H1 (cell line): ENCODE data around the gene CACNA1D. TPM values are rescaled to one million over a fixed set of nuclear protein-coding genes. Genes with fewer than 3 reads are reported as not detected.

ENCODE experiments used
- CTCF ChIA-PET: fragments of 300-600 bp; sonication (Branson Sonifier 250); formaldehyde crosslinking; loops from one replicate; lab custom pipeline; 2021; ENCODE audit not compliant: partially characterized antibody; lab: Charles Lee
- POLR2A ChIA-PET: fragments of 300-600 bp; sonication (Branson Sonifier 250); formaldehyde crosslinking; loops from one replicate; lab custom pipeline; 2021; ENCODE audit warnings: inconsistent platforms; ENCODE audit not compliant: partially characterized antibody; lab: Charles Lee
- DNase-seq, 2 experiments: peaks; one replicate each; pipeline versions ENCODE4 v3.0.0 to v3.0.0-alpha.2; 2010 to 2022; ENCODE audit warnings: low spot score in 2 of 2, low read depth in 1 of 2, mixed read lengths in 1 of 2
- FAIRE-seq: peaks from 2 replicates; lab custom pipeline; 2011; peaks lifted over from hg19 to GRCh38; lab: Jason Lieb, UNC
- H2AFZ ChIP-seq: 2 replicates; pipeline ENCODE4 v1.8.1; 2012; ENCODE audit warnings: low read length, inconsistent platforms
- H2AK5ac ChIP-seq: 2 replicates; pipeline ENCODE4 v1.6.1; 2013; ENCODE audit warnings: low read depth, low read length
- H2BK120ac ChIP-seq: replicated peaks from 2 replicates; pipeline ENCODE3; 2013; ENCODE audit warnings: low read depth, low read length, inconsistent platforms
- H2BK12ac ChIP-seq: 2 replicates; pipeline ENCODE4 v1.6.1; 2013; ENCODE audit warnings: low read depth, low read length
- H2BK15ac ChIP-seq: 2 replicates; pipeline ENCODE4 v1.6.1; 2013; ENCODE audit warnings: low read length
- H2BK20ac ChIP-seq: 2 replicates; pipeline ENCODE4 v1.6.1; 2013; ENCODE audit warnings: low read length
- H2BK5ac ChIP-seq: 2 replicates; pipeline ENCODE4 v1.6.1; 2013; ENCODE audit warnings: low read depth, low read length
- H3K14ac ChIP-seq: 2 replicates; pipeline ENCODE4 v1.6.1; 2013; ENCODE audit warnings: inconsistent platforms; ENCODE audit not compliant: insufficient read length
- H3K18ac ChIP-seq: 2 replicates; pipeline ENCODE4 v1.6.1; 2013; ENCODE audit warnings: low read length; ENCODE audit errors: extremely low read depth
- H3K23ac ChIP-seq: 2 replicates; pipeline ENCODE4 v1.6.1; 2013; ENCODE audit warnings: inconsistent platforms; ENCODE audit not compliant: insufficient read length
- H3K23me2 ChIP-seq: 2 replicates; pipeline ENCODE4 v1.6.1; 2013; ENCODE audit warnings: low read depth, low read length
- H3K27ac ChIP-seq: 2 replicates; pipeline ENCODE4 v1.6.1; 2011; ENCODE audit warnings: low read depth, low read length, inconsistent platforms
- H3K27me3 ChIP-seq, 4 experiments: replicated peaks in 1 of 4; 1 replicate in 1 of 4; 2 replicates in 3 of 4; pipeline versions ENCODE4 v1.6.1 to v1.8.1; 2011 to 2013; ENCODE audit warnings: low read length in 3 of 4, mild to moderate bottlenecking in 3 of 4, inconsistent platforms in 2 of 4, mixed read lengths in 2 of 4, moderate library complexity in 1 of 4; ENCODE audit not compliant: control insufficient read depth in 3 of 4, insufficient read depth in 3 of 4; ENCODE audit errors: extremely low read depth in 1 of 4
- H3K36me3 ChIP-seq, 4 experiments: 2 replicates each; pipeline versions ENCODE4 v1.6.1 to v1.8.1; 2011 to 2013; ENCODE audit warnings: mild to moderate bottlenecking in 4 of 4, low read length in 3 of 4, moderate library complexity in 2 of 4, control low read depth in 1 of 4, inconsistent platforms in 1 of 4; ENCODE audit not compliant: insufficient read depth in 4 of 4, control insufficient read depth in 2 of 4
- H3K4ac ChIP-seq: replicated peaks from 2 replicates; pipeline ENCODE3; 2013; ENCODE audit warnings: low read length, low read depth, mixed read lengths, inconsistent platforms; ENCODE audit not compliant: insufficient read length
- H3K4me1 ChIP-seq, 4 experiments: replicated peaks in 1 of 4; 1 replicate in 1 of 4; 2 replicates in 3 of 4; pipeline versions ENCODE4 v1.6.1 to v1.8.1; 2011 to 2013; ENCODE audit warnings: low read length in 3 of 4, inconsistent platforms in 2 of 4, mixed read lengths in 1 of 4; ENCODE audit not compliant: insufficient read depth in 4 of 4, control insufficient read depth in 3 of 4
- H3K4me2 ChIP-seq, 2 experiments: 2 replicates each; pipeline versions ENCODE4 v1.6.1 to v1.8.1; 2011 to 2013; ENCODE audit warnings: low read depth in 2 of 2, low read length in 2 of 2, control low read depth in 1 of 2, inconsistent platforms in 1 of 2, mild to moderate bottlenecking in 1 of 2; ENCODE audit not compliant: insufficient read depth in 1 of 2
- H3K4me3 ChIP-seq, 4 experiments: fragments of 200-600, 300-600 bp in 1 of 4; sonication (generic), shearing (Covaris generic), sonication (Bioruptor Twin) in 1 of 4; 2 replicates each; pipeline versions ENCODE4 v1.5.1 to v1.8.1; 2011 to 2016; ENCODE audit warnings: low read length in 4 of 4, low read depth in 3 of 4, control low read depth in 2 of 4, inconsistent platforms in 2 of 4, mild to moderate bottlenecking in 2 of 4, mixed read lengths in 1 of 4, moderate library complexity in 1 of 4; ENCODE audit not compliant: insufficient read depth in 2 of 4; ENCODE audit errors: extremely low read depth in 1 of 4
- H3K56ac ChIP-seq: replicated peaks from 2 replicates; pipeline ENCODE3; 2013; ENCODE audit warnings: low read depth, mild to moderate bottlenecking, mixed read lengths, low read length, inconsistent platforms; ENCODE audit not compliant: insufficient read length
- H3K79me1 ChIP-seq: 2 replicates; pipeline ENCODE4 v1.6.1; 2013; ENCODE audit warnings: low read depth, low read length, control low read depth
- H3K79me2 ChIP-seq, 2 experiments: 2 replicates each; pipeline versions ENCODE4 v1.6.1 to v1.8.1; 2012 to 2013; ENCODE audit warnings: low read length in 2 of 2, mild to moderate bottlenecking in 2 of 2, inconsistent platforms in 1 of 2; ENCODE audit not compliant: insufficient read depth in 2 of 2, control insufficient read depth in 1 of 2
- H3K9ac ChIP-seq, 4 experiments: replicated peaks in 1 of 4; 1 replicate in 1 of 4; 2 replicates in 3 of 4; pipeline versions ENCODE4 v1.6.1 to v1.8.1; 2011 to 2013; ENCODE audit warnings: low read depth in 3 of 4, low read length in 3 of 4, control low read depth in 2 of 4, mild to moderate bottlenecking in 2 of 4, moderate library complexity in 2 of 4, inconsistent platforms in 1 of 4; ENCODE audit errors: extremely low read depth in 1 of 4
- H3K9me3 ChIP-seq, 2 experiments: 2 replicates each; pipeline versions ENCODE4 v1.6.1 to v1.8.1; 2012 to 2013; ENCODE audit warnings: mild to moderate bottlenecking in 2 of 2, moderate library complexity in 2 of 2, control low read depth in 1 of 2, inconsistent platforms in 1 of 2, low read depth in 1 of 2, low read length in 1 of 2, mixed read lengths in 1 of 2; ENCODE audit not compliant: insufficient read depth in 2 of 2
- H4K20me1 ChIP-seq, 2 experiments: replicated peaks in 1 of 2; 2 replicates each; pipeline versions ENCODE3 to v1.8.1; 2011 to 2013; ENCODE audit warnings: inconsistent platforms in 2 of 2, low read length in 2 of 2, mild to moderate bottlenecking in 1 of 2; ENCODE audit not compliant: insufficient read depth in 2 of 2, control insufficient read depth in 1 of 2
- H4K5ac ChIP-seq: 2 replicates; pipeline ENCODE4 v1.6.1; 2013; ENCODE audit warnings: low read length, low read depth, mixed read lengths, inconsistent platforms; ENCODE audit not compliant: insufficient read length
- H4K8ac ChIP-seq: 2 replicates; pipeline ENCODE4 v1.8.0; 2013; ENCODE audit warnings: mild to moderate bottlenecking, moderate library complexity, low read length, inconsistent platforms; ENCODE audit not compliant: insufficient read depth; ENCODE audit errors: extremely low read depth
- H4K91ac ChIP-seq: replicated peaks from 2 replicates; pipeline ENCODE3; 2013; ENCODE audit warnings: low read length, mixed read lengths, inconsistent platforms; ENCODE audit not compliant: insufficient read length
- CBX8 ChIP-seq: fragments of 300-800, 300-1000 bp; sonication (generic); IDR thresholded peaks from 2 replicates; pipeline ENCODE4 v1.7.1; 2016; ENCODE audit warnings: low read depth, low read length, borderline replicate concordance
- CEBPB ChIP-seq: IDR thresholded peaks from 2 replicates; pipeline ENCODE4 v1.6.1; 2012; ENCODE audit warnings: low read depth, low read length
- CREB1 ChIP-seq: IDR thresholded peaks from 2 replicates; pipeline ENCODE4 v1.6.1; 2012; ENCODE audit warnings: inconsistent platforms
- HDAC6 ChIP-seq: IDR thresholded peaks from one replicate; pipeline ENCODE4 v1.7.1; 2012; ENCODE audit warnings: low read depth, mild to moderate bottlenecking, inconsistent platforms, low read length, moderate library complexity
- JUND ChIP-seq: IDR thresholded peaks from 2 replicates; pipeline ENCODE4 v1.6.1; 2011; ENCODE audit warnings: mild to moderate bottlenecking, improper control_type of control experiment, low read length
- POLR2A ChIP-seq, 2 experiments: IDR thresholded peaks; 1 replicate in 1 of 2; 2 replicates in 1 of 2; pipeline ENCODE4 v1.6.1; 2011; ENCODE audit warnings: low read depth in 2 of 2, low read length in 2 of 2, mild to moderate bottlenecking in 2 of 2; ENCODE audit errors: control extremely low read depth in 1 of 2
- POLR2AphosphoS5 ChIP-seq: IDR thresholded peaks from 2 replicates; pipeline ENCODE4 v1.6.1; 2011; ENCODE audit warnings: low read depth, low read length
- RBBP5 ChIP-seq: IDR thresholded peaks from 2 replicates; pipeline ENCODE4 v1.7.1; 2012; ENCODE audit warnings: low read depth, mild to moderate bottlenecking, inconsistent platforms, low read length, moderate library complexity, borderline replicate concordance
- SAP30 ChIP-seq: fragments of 300-600 bp; sonication (generic); IDR thresholded peaks from 2 replicates; pipeline ENCODE4 v1.7.1; 2012; ENCODE audit warnings: low read length, moderate library complexity, mild to moderate bottlenecking, inconsistent platforms; ENCODE audit not compliant: insufficient read depth, insufficient replicate concordance
- SP4 ChIP-seq: IDR thresholded peaks from 2 replicates; pipeline ENCODE4 v1.6.1; 2012; ENCODE audit warnings: low read length, inconsistent platforms
- SRF ChIP-seq: IDR thresholded peaks from 2 replicates; pipeline ENCODE4 v1.6.1; 2011; ENCODE audit warnings: mild to moderate bottlenecking, low read depth, low read length, moderate library complexity
- TEAD4 ChIP-seq: IDR thresholded peaks from 2 replicates; pipeline ENCODE4 v1.6.1; 2012; ENCODE audit warnings: low read depth, low read length, inconsistent platforms, mixed read lengths
- ZNF274 ChIP-seq: IDR thresholded peaks from 2 replicates; pipeline ENCODE4 v1.7.0; 2012; ENCODE audit warnings: low read length, borderline replicate concordance; ENCODE audit errors: extremely low read depth
- WGBS, 2 experiments: shearing (Covaris generic) in 1 of 2; methylation state at CpG; one replicate each; pipeline versions ENCODE4 v1.1.6 to v1.1.7; 2013 to 2015; ENCODE audit warnings: low lambda C conversion rate in 2 of 2, mixed read lengths in 2 of 2, inconsistent platforms in 1 of 2, low coverage in 1 of 2, missing lambda C conversion rate in 1 of 2; ENCODE audit not compliant: insufficient replicate concordance in 2 of 2, insufficient coverage in 1 of 2, insufficient read length in 1 of 2; ENCODE audit errors: extremely low coverage in 1 of 2, missing lambda C conversion rate in 1 of 2; 5-methylcytosine and 5-hydroxymethylcytosine counted together
- polyA plus RNA-seq, 7 experiments: library from polyadenylated mRNA; depleted of rRNA in 3 of 7; stranded (reverse) in 5 of 7; unstranded in 2 of 7; fragments of >200 nt in 5 of 7; fragments of 200-250 nt in 2 of 7; gene quantifications; 1 replicate in 5 of 7; 2 replicates in 1 of 7; 4 replicates in 1 of 7; pipeline versions ENCODE4 v1.2.1 to v1.2.3, GENCODE V29; 2011 to 2013; ENCODE audit warnings: missing spikeins in 2 of 7, mixed read lengths in 2 of 7
- total RNA-seq: library from RNA; stranded (reverse); fragmentation: NEBNext Ultra II Directional; extraction: Animal tissue kit (Norgen Biotek cat#: 25700); gene quantifications from 2 replicates; pipeline ENCODE4 v1.2.1, GENCODE V29; 2021

The CACNA1D gene
- total and polyA plus RNA-seq, 2 of the 8 experiments (the other 6 are each of a cell fraction or from before 2014, with no cell fraction given) = 2.0 to 2.9 TPM

DNA sequence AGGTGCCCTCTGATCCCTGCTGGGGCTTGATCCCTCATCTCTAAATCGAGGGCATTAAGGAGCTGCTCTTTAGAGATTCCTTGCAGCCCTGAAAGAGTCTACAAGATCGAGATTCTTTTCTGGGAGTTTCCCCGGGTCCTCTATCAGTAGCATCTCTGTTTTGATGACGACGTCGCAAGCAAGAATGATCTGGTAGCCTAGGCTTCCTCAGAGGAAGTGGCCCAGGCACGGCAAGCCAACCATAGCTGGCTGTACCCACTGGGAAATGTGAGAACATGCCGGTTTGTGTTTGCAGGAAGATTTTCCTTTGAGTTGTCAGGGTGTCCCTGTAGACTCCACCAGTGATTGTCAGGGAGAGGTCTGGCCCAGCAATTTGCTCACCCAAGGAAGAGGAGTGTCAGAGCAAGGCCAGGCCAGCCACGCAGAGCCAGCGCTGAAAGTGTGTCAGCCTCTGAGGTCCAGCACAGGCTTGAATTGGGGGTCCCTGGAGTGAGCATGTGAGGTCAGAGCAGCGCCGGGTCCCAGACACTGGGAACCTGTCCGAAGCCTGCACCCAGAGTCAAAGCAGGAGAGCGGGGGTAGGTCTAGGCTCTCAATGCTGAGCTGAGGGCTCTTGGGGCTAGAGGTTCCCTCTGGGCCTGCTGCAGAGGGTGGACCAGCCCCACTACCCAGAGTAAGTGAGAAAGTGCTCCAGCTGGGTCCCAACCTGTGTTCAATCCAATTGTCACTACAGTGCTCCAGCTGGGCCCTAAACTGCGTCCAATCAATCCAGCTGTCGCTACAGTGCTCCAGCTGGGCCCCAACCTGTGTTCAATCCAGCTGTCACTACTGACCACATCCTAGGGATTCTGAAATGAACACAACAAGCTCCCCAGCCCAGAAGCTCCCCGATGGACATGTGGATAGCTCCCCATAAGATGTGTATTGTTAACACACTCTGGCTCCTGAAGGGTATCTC is 256.1 kb downstream of the CACNA1D start:
- no peaks in the 10 kb centered on the region for H4K20me1 ChIP-seq
- H3K14ac ChIP-seq = no peak overlapping the region
- H3K9me3 ChIP-seq = no peaks in the 10 kb centered on the region
- WGBS, 2 experiments = 92% methylated on average over 17 of the region's 17 CpGs; no CpG with 5 or more reads in 1 of the 2 experiments
- ChIA-PET CTCF (interaction anchor here (0.6 to 1.4 kb wide), 5 partner anchors 9 to 80 kb away, joined by 3 to 9 read pairs (median 3); no protein-coding TSS in a partner anchor), POLR2A (interaction anchor here (1.1 kb wide), 1 partner anchor 8 kb away, joined by 3 read pairs; no protein-coding TSS in a partner anchor)
- no peak overlapping the region for H2AK5ac ChIP-seq
- no peak overlapping the region; the same call in 1 of the 2 replicates for H2BK12ac ChIP-seq
- peak overlapping the region; percentile 44 for H4K91ac ChIP-seq
- H3K27me3 ChIP-seq = no peaks in the 10 kb centered on the region; a peak in 2 of 7 replicates
- no peaks in the 10 kb centered on the region for H3K79me2 ChIP-seq
- DNase-seq (no peak), FAIRE-seq (no peak)
- no peaks in the 10 kb centered on the region for H3K36me3 ChIP-seq
- H4K5ac ChIP-seq = no peak overlapping the region
- H3K4me3 ChIP-seq = no peak overlapping the region
- no peaks in the 10 kb centered on the region for H3K23me2 ChIP-seq
- H3K23ac ChIP-seq = no peak overlapping the region
- H3K27ac ChIP-seq = no peak overlapping the region
- H3K56ac ChIP-seq = no peak overlapping the region
- no peaks in the 10 kb centered on the region for H3K79me1 ChIP-seq
- no peak overlapping the region for H2BK5ac ChIP-seq
- no peak overlapping the region for H3K9ac ChIP-seq
- no peak overlapping the region for H3K4me2 ChIP-seq
- no peak overlapping the region for H2BK15ac ChIP-seq
- H2AFZ ChIP-seq = no peak overlapping the region
- no peak overlapping the region; the same call in 1 of the 2 replicates for H4K8ac ChIP-seq
- no peak overlapping the region for H3K18ac ChIP-seq
- no peak overlapping the region for H2BK120ac ChIP-seq
- H3K4ac ChIP-seq = no peak overlapping the region
- peaks cover 6 to 22% (median 18%) of the 10 kb centered on the region in 4 experiments for H3K4me1 ChIP-seq
- H2BK20ac ChIP-seq = no peak overlapping the region; the same call in 1 of the 2 replicates
- TF ChIP-seq CEBPB (no peak), SRF (no peak), HDAC6 (no peak), POLR2AphosphoS5 (no peak), RBBP5 (no peak), POLR2A (IDR thresholded peaks at IDR 0.05; ENCODE audit: control extremely low read depth in 1 of 2, low read depth in 2 of 2, low read length in 2 of 2) (no peak), CREB1 (no peak), SAP30 (no peak), CBX8 (no peak), ZNF274 (no peak), JUND (no peak), TEAD4 (no peak), SP4 (no peak)
